ENCODE data around the gene THSD8.
"Not testable (repeated sequence)": the region's sequence is repeated elsewhere in the genome, so short reads cannot be mapped to it uniquely, and the experiment has no call there.

THSD8 gene

DNA sequence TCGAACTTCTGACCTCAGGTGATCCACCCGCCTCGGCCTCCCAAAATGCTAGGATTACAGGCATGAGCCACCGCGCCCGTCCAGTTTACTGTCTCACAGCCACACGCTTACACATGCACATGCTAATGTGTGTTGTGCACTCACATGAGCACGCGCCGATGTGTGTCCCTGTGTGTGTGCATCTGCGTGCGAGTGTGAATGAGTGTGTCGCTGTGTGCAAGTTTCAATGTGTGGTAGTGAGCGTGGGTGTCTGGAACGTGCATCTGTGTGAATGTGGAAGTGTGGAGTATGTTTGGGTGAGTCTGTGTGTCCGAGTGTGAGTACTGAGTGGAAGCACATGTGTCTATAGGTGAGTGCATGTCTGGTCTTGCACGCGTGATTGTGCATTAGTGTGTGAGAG is 40.6 kb downstream of the THSD8 start:
- H3K4me3 ChIP-seq (ENCODE audit: low read depth, low read length): no peak overlapping the region
- TF ChIP-seq, protein P1, sequence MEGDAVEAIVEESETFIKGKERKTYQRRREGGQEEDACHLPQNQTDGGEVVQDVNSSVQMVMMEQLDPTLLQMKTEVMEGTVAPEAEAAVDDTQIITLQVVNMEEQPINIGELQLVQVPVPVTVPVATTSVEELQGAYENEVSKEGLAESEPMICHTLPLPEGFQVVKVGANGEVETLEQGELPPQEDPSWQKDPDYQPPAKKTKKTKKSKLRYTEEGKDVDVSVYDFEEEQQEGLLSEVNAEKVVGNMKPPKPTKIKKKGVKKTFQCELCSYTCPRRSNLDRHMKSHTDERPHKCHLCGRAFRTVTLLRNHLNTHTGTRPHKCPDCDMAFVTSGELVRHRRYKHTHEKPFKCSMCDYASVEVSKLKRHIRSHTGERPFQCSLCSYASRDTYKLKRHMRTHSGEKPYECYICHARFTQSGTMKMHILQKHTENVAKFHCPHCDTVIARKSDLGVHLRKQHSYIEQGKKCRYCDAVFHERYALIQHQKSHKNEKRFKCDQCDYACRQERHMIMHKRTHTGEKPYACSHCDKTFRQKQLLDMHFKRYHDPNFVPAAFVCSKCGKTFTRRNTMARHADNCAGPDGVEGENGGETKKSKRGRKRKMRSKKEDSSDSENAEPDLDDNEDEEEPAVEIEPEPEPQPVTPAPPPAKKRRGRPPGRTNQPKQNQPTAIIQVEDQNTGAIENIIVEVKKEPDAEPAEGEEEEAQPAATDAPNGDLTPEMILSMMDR (IDR thresholded peaks at IDR 0.05; ENCODE audit: insufficient read depth, low read depth, low read length, missing control alignments): no peak
- DNase-seq (ENCODE audit: low read depth): no peak

DNA sequence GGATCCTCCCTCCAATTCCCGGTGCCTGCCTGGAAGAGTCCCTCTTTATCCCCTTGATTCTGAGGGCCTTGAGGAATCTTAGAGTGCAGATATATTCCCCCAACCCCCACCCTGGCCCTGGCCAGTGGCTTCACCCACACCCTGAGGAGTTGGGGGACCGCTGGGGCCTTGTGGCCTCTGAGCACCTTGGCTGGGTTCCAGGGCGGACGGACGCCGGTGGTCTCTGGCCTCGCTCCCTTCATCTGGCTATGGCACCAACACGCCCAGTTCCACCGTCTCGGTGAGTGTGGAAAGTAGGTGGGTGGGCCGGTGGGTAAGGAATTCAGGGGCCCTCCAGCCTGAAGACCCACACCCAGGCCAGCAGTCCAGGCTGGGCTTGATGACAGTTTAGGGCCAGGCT is 41.5 kb downstream of the THSD8 start:
- TF ChIP-seq, protein P1 (IDR thresholded peaks at IDR 0.05; ENCODE audit: insufficient read depth, low read depth, low read length, missing control alignments): no peak
- H3K4me3 ChIP-seq (ENCODE audit: low read depth, low read length): no peak overlapping the region
- no peak for DNase-seq (ENCODE audit: low read depth)

DNA sequence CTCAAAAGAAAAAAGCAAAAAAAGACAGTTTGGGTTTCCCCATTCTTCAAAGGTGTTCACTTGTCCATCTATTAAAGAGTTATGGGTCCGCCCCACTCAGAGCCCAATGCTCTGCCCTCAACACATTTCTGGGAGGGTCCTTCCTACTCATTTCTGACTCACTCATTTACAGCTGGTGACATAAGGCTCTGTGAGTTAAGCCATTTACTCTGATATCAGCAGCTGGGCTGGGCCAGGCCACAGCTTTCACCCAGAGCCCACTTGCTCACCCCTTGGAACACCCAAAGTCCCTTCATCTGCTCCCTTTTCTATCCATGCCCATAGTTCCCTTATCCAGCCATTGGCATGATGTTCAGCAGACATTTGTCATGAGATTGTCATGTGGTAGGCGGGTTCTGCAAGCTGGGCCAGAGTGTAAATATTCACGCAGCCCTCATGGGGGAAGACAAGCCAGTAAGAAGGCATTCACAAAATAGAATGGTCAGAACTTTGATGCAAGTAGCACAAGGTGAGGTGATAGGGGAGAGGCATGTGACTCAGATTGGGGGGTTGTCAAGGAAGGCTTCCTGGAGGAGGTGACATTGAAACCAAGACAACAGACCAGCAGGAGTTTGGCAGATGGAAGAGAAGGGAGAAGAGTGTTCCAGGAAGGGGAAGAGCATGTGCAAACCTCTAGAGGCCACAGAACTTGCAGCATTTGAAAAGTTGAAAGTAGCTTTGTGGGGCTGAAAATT is 42.3 kb downstream of the THSD8 start:
- H3K4me3 ChIP-seq (ENCODE audit: low read depth, low read length): no peak overlapping the region
- TF ChIP-seq, protein P1 (IDR thresholded peaks at IDR 0.05; ENCODE audit: insufficient read depth, low read depth, low read length, missing control alignments): no peak
- DNase-seq (ENCODE audit: low read depth): no peak

DNA sequence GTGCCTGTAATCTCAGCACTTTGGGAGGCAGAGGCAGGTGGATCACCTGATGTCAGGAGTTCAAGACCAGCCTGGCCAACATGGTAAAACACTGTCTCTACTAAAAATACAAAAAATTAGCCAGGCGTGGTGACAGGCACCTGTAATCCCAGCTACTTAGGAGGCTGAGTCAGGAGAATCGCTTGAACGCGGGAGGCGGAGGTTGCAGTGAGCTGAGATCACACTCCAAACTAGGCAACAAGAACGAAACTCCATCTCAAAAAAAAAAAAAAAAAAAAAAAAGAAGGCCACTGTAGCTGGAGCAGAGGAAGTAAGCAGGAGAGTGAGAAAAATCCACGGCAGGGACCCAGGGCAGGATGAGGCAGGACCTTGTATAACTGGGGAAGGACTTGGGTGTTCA is 44.7 kb downstream of the THSD8 start:
- H3K4me3 ChIP-seq (ENCODE audit: low read depth, low read length); DNase-seq (ENCODE audit: low read depth): not testable (repeated sequence)

DNA sequence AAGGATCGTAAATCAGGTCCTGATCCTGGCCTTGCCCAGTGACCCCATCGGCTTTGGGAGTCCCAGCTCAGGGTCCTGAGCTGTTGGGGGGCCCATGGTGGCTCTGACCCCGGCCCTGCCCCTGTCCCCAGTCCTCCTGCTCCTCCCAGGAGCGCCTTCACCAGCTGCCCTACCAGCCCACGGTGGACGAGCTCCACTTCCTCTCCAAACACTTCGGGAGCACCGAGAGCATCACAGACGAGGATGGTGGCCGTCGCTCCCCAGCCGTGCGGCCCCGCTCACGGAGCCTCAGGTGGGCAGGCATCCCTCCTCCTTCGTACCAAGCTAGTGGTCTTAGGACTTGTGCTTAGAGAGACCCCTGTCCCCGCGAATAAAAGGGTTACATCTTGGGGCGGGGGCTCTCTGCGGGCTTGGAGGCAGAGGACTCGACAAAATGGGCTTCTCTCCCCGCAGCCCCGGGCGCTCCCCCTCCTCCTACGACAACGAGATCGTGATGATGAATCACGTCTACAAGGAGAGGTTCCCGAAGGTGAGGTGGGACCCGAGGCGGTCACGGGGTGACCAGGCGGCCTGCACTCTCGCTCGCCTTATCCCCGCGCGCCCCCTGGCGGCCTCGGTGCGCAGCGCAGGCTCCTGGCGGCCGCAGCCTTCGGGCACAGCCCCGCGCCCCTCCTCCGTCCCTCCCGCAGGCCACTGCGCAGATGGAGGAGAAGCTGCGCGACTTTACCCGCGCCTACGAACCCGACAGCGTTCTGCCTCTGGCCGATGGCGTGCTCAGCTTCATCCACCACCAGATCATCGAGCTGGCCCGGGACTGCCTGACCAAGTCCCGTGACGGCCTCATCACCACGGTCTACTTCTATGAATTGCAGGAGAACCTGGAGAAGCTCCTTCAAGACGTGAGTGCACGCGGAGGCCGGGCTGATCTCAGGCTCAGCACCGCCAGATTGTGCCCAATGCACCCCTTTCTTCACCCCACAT is 45.6 kb downstream of the THSD8 start:
- DNase-seq (ENCODE audit: low read depth): peak; percentile 82
- no peak overlapping the region for H3K4me3 ChIP-seq (ENCODE audit: low read depth, low read length)
- TF ChIP-seq, protein P1 (IDR thresholded peaks at IDR 0.05; ENCODE audit: insufficient read depth, low read depth, low read length, missing control alignments): peak; percentile 99
